GM12872 (cell line): ENCODE data around the gene SPAG9.

Experiments used
- CTCF ChIP-seq: IDR thresholded peaks from 3 replicates; pipeline ENCODE4 v1.5.1; 2011; ENCODE audit warnings: low read depth, mild to moderate bottlenecking, low read length, moderate library complexity; ENCODE audit not compliant: insufficient read depth

The SPAG9 gene

GRCh38 chr17:50939795-50940684, 180.6 kb downstream of the SPAG9 start:
- TF ChIP-seq CTCF, result no peak

- no peak for TF ChIP-seq CTCF
Observed at GRCh38 chr17:50939542-50939794, 181.2 kb downstream of the SPAG9 start.

GRCh38 chr17:50938821-50939541, 181.7 kb downstream of the SPAG9 start:
- no peak for TF ChIP-seq CTCF

- TF ChIP-seq CTCF, result no peak
Observed at GRCh38 chr17:50935996-50936266, 184.7 kb downstream of the SPAG9 start.

- no peak for TF ChIP-seq CTCF
Observed at GRCh38 chr17:50935221-50935995, 185.3 kb downstream of the SPAG9 start.

GRCh38 chr17:50934672-50935220, 185.9 kb downstream of the SPAG9 start:
- TF ChIP-seq CTCF, result no peak

GRCh38 chr17:50934161-50934560, 186.5 kb downstream of the SPAG9 start:
- no peak for TF ChIP-seq CTCF
